ENCODE data around the gene PDCD11. TPM values are rescaled to one million over a fixed set of nuclear protein-coding genes. Genes with fewer than 3 reads are reported as not detected.

The PDCD11 gene
- polyA plus RNA-seq, 2 of the 4 experiments (the other 2 are of a cell fraction) = 26.2 to 32.6 TPM

GRCh38 chr10:103491729-103492364 is 95.4 kb downstream of the PDCD11 start:
- DNase-seq (ENCODE audit: low read depth in 1 of 2, low spot score in 1 of 2) = peak; percentile 68 to 77
- Histone ChIP-seq H3K9me3 (no peaks in the 10 kb centered on the region), H3K4me1 (peaks cover 13% of the 10 kb centered on the region), H3K4me2 (peak overlapping the region; percentile 35; the same call in 2 of the 3 replicates), H3K27ac (no peak overlapping the region), H3K4me3 (no peak overlapping the region)
- ChIA-PET POLR2A (no interaction called here), CTCF (interaction anchor here (0.9 to 4.0 kb wide), 11 partner anchors 9 to 194 kb away, joined by 3 to 17 read pairs (median 4); no protein-coding TSS in a partner anchor)
- ATAC-seq = peak; percentile 69 to 74
- FAIRE-seq = no peak
- WGBS (ENCODE audit: missing lambda C conversion rate) = 54% methylated on average over 7 of the region's 7 CpGs
- TF ChIP-seq FOSL2 (IDR thresholded peaks at IDR 0.05) = peak; percentile 57
- TF ChIP-seq FOSL2 (CRISPR knock-in tag; IDR thresholded peaks at IDR 0.05) = peak; percentile 61
- peak; percentile 32 for TF ChIP-seq MAX (IDR thresholded peaks at IDR 0.05)
- TF ChIP-seq HOXB13 (CRISPR knock-in tag; IDR thresholded peaks at IDR 0.05; ENCODE audit: low read depth) = no peak
- peak; percentile 59 for TF ChIP-seq USF2 (IDR thresholded peaks at IDR 0.05)
- no peak for TF ChIP-seq CTCF (IDR thresholded peaks at IDR 0.05)

GRCh38 chr10:103492655-103493261 is 96.3 kb downstream of the PDCD11 start:
- H3K27ac ChIP-seq = no peak overlapping the region
- peak overlapping the region; percentile 35; the same call in 2 of the 3 replicates for H3K4me2 ChIP-seq
- peaks cover 13% of the 10 kb centered on the region for H3K4me1 ChIP-seq
- TF ChIP-seq ATOH8 (CRISPR knock-in tag; IDR thresholded peaks at IDR 0.05; ENCODE audit: low read depth) = no peak
- TF ChIP-seq RNF2 (IDR thresholded peaks at IDR 0.05; ENCODE audit: borderline replicate concordance, low read depth) = no peak
- peak; percentile 52 for TF ChIP-seq ZFP36 (IDR thresholded peaks at IDR 0.05; ENCODE audit: borderline replicate concordance, partially characterized antibody)
- no peak for TF ChIP-seq KDM1A (IDR thresholded peaks at IDR 0.05; ENCODE audit: low read depth)
- TF ChIP-seq PBX3 (IDR thresholded peaks at IDR 0.05) = no peak
- TF ChIP-seq EHF (CRISPR knock-in tag; IDR thresholded peaks at IDR 0.05) = no peak
- TF ChIP-seq HOXA7 (CRISPR knock-in tag; IDR thresholded peaks at IDR 0.05) = no peak
- no peak for TF ChIP-seq TFCP2L1 (CRISPR knock-in tag; IDR thresholded peaks at IDR 0.05)
- H3K4me3 ChIP-seq = no peak overlapping the region
- no peak for DNase-seq (ENCODE audit: low read depth in 1 of 2, low spot score in 1 of 2)
- ATAC-seq = no peak
- no peak for FAIRE-seq
- 85% methylated on average over 5 of the region's 5 CpGs for WGBS (ENCODE audit: missing lambda C conversion rate)
- CTCF ChIA-PET = interaction anchor here (0.6 to 4.0 kb wide), 18 partner anchors 8 to 426 kb away, joined by 3 to 17 read pairs (median 4); no protein-coding TSS in a partner anchor
- H3K9me3 ChIP-seq = no peaks in the 10 kb centered on the region
- POLR2A ChIA-PET = no interaction called here

- Histone ChIP-seq H3K4me1 (peaks cover 13% of the 10 kb centered on the region), H3K9me3 (no peaks in the 10 kb centered on the region), H3K4me3 (peak within 1 kb of the TSS; percentile 76), H3K4me2 (peak within 1 kb of the TSS; percentile 100), H3K27ac (peak within 1 kb of the TSS; percentile 35 to 84; a peak in 4 of 6 replicates)
- WGBS (ENCODE audit: missing lambda C conversion rate) = 44% methylated on average over 28 of the region's 65 CpGs
- ChIA-PET CTCF (interaction anchor here (0.6 to 4.0 kb wide), 14 partner anchors 7 to 99 kb away, joined by 3 to 17 read pairs (median 4); no protein-coding TSS in a partner anchor), POLR2A (no interaction called here)
- FAIRE-seq (no peak), ATAC-seq (no peak), DNase-seq (ENCODE audit: low read depth in 1 of 2, low spot score in 1 of 2) (no peak)
- no peak for TF ChIP-seq TFCP2L1 (CRISPR knock-in tag; IDR thresholded peaks at IDR 0.05)
- TF ChIP-seq POLR2A (IDR thresholded peaks at IDR 0.05; ENCODE audit: low read length) = no peak
- TF ChIP-seq HOXB5 (CRISPR knock-in tag; IDR thresholded peaks at IDR 0.05) = no peak
- TF ChIP-seq MAFK (IDR thresholded peaks at IDR 0.05; ENCODE audit: partially characterized antibody) = no peak
- TF ChIP-seq HEYL (CRISPR knock-in tag; IDR thresholded peaks at IDR 0.05) = no peak
- TF ChIP-seq E2F6 (IDR thresholded peaks at IDR 0.05; ENCODE audit: borderline replicate concordance, low read depth) = no peak
- no peak for TF ChIP-seq POLR2AphosphoS2 (conservative IDR thresholded peaks at IDR 0.05; ENCODE audit: low read length)
- no peak for TF ChIP-seq RARB (CRISPR knock-in tag; IDR thresholded peaks at IDR 0.05)
Observed at GRCh38 chr10:103493362-103493915, 97.0 kb downstream of the PDCD11 start, which contains the start of gene NEURL1. Gene NEURL1, plus strand, starts transcription at chr10:103493705. Its CDS starts 683 bp downstream, at chr10:103494388.
